VCaP (cell line): ENCODE measurements around the gene FAM89B.

Experiments used
- H3K27ac ChIP-seq: fragments of 450-650 bp; 2 replicates; pipeline ENCODE4 v1.5.1; 2017
- CTCF ChIP-seq: fragments of 450-650 bp; conservative IDR thresholded peaks from 2 replicates; pipeline ENCODE4 v1.5.1; 2017; ENCODE audit warnings: mild to moderate bottlenecking, moderate library complexity

FAM89B gene

DNA sequence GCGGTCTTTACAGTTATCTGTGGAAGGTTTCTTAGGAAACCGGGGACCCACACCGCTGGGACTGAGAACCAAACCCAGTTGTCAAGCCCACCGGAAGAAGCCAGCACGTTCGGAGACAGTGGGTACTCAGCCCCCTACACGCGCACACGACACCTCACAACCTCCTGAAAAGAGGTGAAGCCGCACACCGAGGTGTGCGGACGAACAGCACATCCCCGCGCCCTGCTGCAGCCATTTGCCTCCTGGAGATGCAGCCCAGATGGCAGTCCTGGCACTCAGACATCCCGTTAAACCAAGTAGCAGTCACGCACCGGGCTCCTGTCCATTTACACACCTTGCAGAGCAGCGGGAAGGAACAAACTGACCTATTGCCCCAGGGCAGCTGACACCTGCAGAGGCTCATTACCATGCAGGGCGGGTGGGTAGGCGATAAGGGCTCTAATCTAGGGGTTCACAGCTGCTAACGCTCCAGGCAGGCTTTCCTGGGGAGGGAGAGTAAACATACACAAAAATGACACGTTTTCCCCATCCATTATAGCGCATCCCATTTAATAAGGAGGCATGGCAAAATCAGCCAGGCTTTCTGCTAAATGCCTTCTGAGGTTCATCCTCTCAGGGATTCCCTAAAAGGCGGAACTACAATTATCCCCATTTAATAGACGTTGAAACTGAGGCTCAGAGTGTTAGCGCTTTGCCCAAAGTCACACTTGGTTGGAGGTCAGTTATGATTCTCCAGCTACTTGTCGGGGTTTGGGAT is 2.7 kb downstream of the FAM89B start:
- peak overlapping the region; percentile 98 for H3K27ac ChIP-seq
- TF ChIP-seq CTCF: no peak

- peak within 1 kb of the TSS; percentile 98 for H3K27ac ChIP-seq
- TF ChIP-seq CTCF: no peak
Measured at GRCh38 chr11:65575568-65576231, 3.4 kb downstream of the FAM89B start, which contains the start of gene EHBP1L1. EHBP1L1 (plus strand) TSS chr11:65576053; CDS start chr11:65576303, 250 bp downstream.

GRCh38 chr11:65576232-65576866 is 4.0 kb downstream of the FAM89B start:
- TF ChIP-seq CTCF: no peak
- H3K27ac ChIP-seq: peak overlapping the region; percentile 98

DNA sequence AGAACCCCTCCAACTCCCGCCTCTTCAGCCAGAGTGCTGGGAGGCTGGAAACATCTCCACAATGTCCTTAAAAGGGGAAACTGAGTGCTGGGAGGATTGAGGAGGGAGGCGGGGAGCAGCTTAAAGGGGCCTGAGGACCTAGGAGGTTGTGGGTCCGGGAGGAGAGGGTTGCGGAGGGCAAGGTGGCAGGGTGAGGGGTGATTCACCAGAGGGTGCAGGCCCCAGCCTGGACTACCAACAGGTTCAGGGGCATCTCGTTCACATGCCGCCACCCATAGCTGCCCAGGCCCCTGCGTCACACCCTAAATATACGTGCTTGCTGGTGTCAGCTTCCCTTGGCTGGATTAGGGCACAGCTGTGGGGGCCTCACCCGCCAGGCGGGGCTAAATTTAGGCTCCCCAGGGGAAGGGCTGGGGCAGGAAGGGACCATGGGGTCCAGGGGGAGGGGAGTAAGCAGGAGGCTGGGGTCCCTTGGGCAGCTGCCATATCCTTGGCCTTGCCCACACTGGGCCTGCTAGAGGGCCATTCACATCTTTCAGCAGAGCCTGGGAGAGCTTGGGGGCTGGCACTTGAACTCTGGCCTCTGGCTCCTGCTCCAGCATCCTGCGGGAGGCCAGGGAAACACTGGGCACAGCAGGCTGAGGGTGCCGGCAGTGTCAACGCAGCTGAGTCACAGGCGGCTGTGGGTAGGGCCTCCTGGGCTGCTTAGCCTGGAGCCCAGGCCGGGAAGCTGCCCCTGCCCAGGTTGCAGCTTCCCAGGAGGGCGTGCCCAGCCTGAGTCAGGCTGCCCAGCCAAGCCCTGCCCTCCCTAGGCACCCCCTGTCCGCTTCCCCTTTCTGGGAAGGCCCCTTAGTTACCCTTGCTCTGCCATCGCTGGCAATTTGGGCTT is 4.8 kb downstream of the FAM89B start:
- H3K27ac ChIP-seq: peak overlapping the region; percentile 98; the same call in 1 of the 2 replicates

DNA sequence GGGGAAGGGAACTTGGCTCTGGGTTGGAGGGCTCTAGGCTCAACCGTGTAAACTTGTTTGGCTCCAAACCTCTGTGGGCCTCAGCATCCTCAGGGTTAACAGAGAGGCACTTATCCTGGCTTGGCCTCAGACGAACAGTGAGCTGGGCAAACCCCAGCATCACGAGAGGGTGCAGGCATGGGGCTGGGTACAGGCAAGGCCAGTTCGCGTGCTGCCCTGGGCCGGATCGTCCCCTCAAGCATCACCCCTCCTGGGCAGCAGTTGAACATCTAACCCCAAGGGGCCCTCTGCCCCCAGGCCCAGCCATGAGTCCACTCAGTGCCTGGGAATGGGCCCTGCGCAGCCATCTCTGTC is 5.4 kb downstream of the FAM89B start:
- TF ChIP-seq CTCF: no peak

More for the DNA sequence above, 4.8 kb downstream of the FAM89B start:
- TF ChIP-seq CTCF: no peak

GRCh38 chr11:65578134-65578533 is 5.8 kb downstream of the FAM89B start:
- H3K27ac ChIP-seq: no peak overlapping the region; the same call in 1 of the 2 replicates
- TF ChIP-seq CTCF: no peak

More for the DNA sequence above, 5.4 kb downstream of the FAM89B start:
- peak overlapping the region; percentile 98; the same call in 1 of the 2 replicates for H3K27ac ChIP-seq
